ENCODE measurements around the gene FOXK1. TPM values are rescaled to one million over a fixed set of nuclear protein-coding genes. Genes with fewer than 3 reads are reported as not detected.

The FOXK1 gene
- total and polyA plus RNA-seq, 2 of the 13 experiments (the other 11 are each of a cell fraction or from before 2014, with no cell fraction given) = 4.6 to 8.8 TPM

GRCh38 chr7:4722308-4722707 is 40.2 kb downstream of the FOXK1 start (continued):
- TF ChIP-seq MLXIP (CRISPR knock-in tag; IDR thresholded peaks at IDR 0.05; ENCODE audit: borderline replicate concordance) = no peak

GRCh38 chr7:4722960-4723630 is 41.0 kb downstream of the FOXK1 start:
- Histone ChIP-seq H2AFZ (ENCODE audit: low read length) (no peak overlapping the region), H3K4me1 (ENCODE audit: insufficient read depth, low read length) (peaks cover 28% of the 10 kb centered on the region), H3K27ac (ENCODE audit: extremely low read length, insufficient read depth, low read length) (no peak overlapping the region), H3K9me3 (ENCODE audit: low read length) (no peaks in the 10 kb centered on the region), H3K79me2 (ENCODE audit: insufficient read depth, low read length) (peaks cover 69% of the 10 kb centered on the region), H3K9ac (ENCODE audit: insufficient read depth, low read depth, low read length) (no peak overlapping the region), H4K20me1 (ENCODE audit: insufficient read depth, low read length) (peaks cover 41% of the 10 kb centered on the region; the same call in 1 of the 2 replicates), H3K4me3 (replicated peaks in 1 of 3; ENCODE audit: insufficient read depth in 1 of 3, low read depth in 2 of 3, low read length in 3 of 3) (no peak overlapping the region), H3K27me3 (ENCODE audit: control insufficient read depth in 1 of 2, insufficient read depth in 2 of 2, low read length in 2 of 2) (no peaks in the 10 kb centered on the region), H3K4me2 (ENCODE audit: low read depth, low read length) (no peak overlapping the region), H3K36me3 (replicated peaks in 1 of 2; ENCODE audit: control insufficient read depth in 1 of 2, insufficient read depth in 2 of 2, low read length in 2 of 2) (peaks cover 7 to 33% of the 10 kb centered on the region in 2 experiments; a peak in 4 of 5 replicates)
- intact Hi-C loops (cut with micrococcal nuclease; ENCODE audit: unreplicated experiment) = no loop called here
- CTCF ChIA-PET (ENCODE audit: low intra/inter-chr PET ratio, low total read pairs) = no interaction called here
- in situ Hi-C loops (cut with HindIII; ENCODE audit: extremely low pct_ligation_motif_present, low pct_unique_long_range_greater_than_20kb) = no loop called here
- ATAC-seq (no peak), DNase-seq (ENCODE audit: low spot score) (no peak), FAIRE-seq (no peak)
- POLR2A ChIA-PET = interaction anchor here (2.0 kb wide), 1 partner anchor 15 kb away, joined by 6 read pairs; no protein-coding TSS in a partner anchor
- TF ChIP-seq RFX3 (CRISPR knock-in tag; IDR thresholded peaks at IDR 0.05) = no peak
- TF ChIP-seq ZFAT (CRISPR knock-in tag; conservative IDR thresholded peaks at IDR 0.05) = no peak
- 0 out of 2 replicates have a peak, but pooled peaks have one; percentile 40 for TF ChIP-seq ZBTB38 (CRISPR knock-in tag; IDR thresholded peaks at IDR 0.05)
- no peak for TF ChIP-seq RARA (CRISPR knock-in tag; IDR thresholded peaks at IDR 0.05)
- peak; percentile 83 for TF ChIP-seq ZBTB33 (CRISPR knock-in tag; IDR thresholded peaks at IDR 0.05)
- BruUV-seq (replicated peaks) = no TSS peak
- WGBS (ENCODE audit: low lambda C conversion rate) = 92% methylated on average over 23 of the region's 30 CpGs

All from HepG2 (cell line).